HL-60 (cell line): ENCODE results near the gene EIF4G3.

Source experiments
- GABPA ChIP-seq: IDR thresholded peaks from 2 replicates; pipeline ENCODE4 v1.6.1; 2012; ENCODE audit warnings: low read depth
- POLR2AphosphoS5 ChIP-seq: IDR thresholded peaks from 2 replicates; pipeline ENCODE4 v1.6.1; 2012; ENCODE audit warnings: low read depth
- REST ChIP-seq: IDR thresholded peaks from 2 replicates; pipeline ENCODE4 v1.6.1; 2012; ENCODE audit warnings: low read depth; ENCODE audit not compliant: insufficient replicate concordance
- TF ChIP-seq, protein P1 (sequence below): IDR thresholded peaks from one replicate; pipeline ENCODE4 v1.5.1; 2011; ENCODE audit warnings: low read length, control low read depth, inconsistent platforms; ENCODE audit not compliant: insufficient read depth

DNA sequence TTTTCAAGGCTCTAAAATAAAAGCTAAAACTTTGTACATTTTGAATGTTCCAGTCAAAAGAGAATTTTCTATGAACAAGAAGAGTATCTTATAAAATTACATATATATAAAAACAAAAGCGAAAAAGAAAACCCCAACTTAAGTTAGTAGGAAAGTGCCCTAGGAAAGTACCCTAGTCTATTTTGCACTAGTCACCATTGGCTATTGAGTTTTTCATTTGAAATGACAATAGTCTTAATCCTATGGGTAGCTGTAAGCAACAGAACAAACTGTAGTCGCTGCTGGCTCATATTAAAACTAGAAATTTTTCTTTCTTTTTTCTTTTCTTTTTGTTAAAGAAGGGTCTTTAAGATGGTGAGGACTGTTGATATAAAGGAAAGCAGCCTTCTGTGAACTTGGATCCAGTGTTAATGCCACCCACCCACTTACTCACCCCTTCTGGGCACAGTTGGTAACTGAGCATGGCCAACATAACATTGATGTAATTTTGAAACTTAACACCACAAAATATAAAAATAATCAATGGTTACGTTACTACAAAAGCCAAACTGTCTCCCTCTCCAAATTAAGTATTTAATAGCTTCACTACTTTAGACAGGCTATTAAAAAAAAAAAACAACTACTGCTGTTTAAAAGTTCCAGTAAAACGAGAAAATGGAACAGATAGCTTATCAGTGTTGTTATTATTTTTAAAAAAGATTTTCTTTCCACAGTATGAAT, 177.0 kb downstream of the EIF4G3 start:
- TF ChIP-seq, protein P1, sequence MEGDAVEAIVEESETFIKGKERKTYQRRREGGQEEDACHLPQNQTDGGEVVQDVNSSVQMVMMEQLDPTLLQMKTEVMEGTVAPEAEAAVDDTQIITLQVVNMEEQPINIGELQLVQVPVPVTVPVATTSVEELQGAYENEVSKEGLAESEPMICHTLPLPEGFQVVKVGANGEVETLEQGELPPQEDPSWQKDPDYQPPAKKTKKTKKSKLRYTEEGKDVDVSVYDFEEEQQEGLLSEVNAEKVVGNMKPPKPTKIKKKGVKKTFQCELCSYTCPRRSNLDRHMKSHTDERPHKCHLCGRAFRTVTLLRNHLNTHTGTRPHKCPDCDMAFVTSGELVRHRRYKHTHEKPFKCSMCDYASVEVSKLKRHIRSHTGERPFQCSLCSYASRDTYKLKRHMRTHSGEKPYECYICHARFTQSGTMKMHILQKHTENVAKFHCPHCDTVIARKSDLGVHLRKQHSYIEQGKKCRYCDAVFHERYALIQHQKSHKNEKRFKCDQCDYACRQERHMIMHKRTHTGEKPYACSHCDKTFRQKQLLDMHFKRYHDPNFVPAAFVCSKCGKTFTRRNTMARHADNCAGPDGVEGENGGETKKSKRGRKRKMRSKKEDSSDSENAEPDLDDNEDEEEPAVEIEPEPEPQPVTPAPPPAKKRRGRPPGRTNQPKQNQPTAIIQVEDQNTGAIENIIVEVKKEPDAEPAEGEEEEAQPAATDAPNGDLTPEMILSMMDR: no peak
- TF ChIP-seq POLR2AphosphoS5: no peak
- no peak for TF ChIP-seq REST
- TF ChIP-seq GABPA: no peak
